ENCODE results near the gene WDR11.

DNA sequence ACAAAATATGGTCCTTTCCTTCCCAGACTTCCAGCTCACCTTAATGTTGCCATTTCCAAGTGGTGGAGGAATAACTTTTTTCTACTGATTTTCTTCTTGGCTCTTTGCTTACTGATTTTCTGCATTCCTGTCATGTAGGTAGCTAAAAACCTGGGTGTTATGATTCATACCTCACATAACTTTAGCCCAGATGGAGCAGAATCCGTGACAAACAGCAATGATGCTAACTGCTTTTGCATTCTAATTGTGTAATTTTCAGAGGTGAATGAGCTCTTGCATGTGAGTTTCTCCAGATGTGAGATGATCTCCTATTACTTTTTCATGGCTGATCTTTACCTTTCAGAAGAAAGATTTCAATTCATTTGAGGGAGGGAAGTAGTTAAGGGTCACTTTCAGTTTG, 43.4 kb downstream of the WDR11 start:
- TF ChIP-seq, protein P1, sequence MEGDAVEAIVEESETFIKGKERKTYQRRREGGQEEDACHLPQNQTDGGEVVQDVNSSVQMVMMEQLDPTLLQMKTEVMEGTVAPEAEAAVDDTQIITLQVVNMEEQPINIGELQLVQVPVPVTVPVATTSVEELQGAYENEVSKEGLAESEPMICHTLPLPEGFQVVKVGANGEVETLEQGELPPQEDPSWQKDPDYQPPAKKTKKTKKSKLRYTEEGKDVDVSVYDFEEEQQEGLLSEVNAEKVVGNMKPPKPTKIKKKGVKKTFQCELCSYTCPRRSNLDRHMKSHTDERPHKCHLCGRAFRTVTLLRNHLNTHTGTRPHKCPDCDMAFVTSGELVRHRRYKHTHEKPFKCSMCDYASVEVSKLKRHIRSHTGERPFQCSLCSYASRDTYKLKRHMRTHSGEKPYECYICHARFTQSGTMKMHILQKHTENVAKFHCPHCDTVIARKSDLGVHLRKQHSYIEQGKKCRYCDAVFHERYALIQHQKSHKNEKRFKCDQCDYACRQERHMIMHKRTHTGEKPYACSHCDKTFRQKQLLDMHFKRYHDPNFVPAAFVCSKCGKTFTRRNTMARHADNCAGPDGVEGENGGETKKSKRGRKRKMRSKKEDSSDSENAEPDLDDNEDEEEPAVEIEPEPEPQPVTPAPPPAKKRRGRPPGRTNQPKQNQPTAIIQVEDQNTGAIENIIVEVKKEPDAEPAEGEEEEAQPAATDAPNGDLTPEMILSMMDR (IDR thresholded peaks at IDR 0.05; ENCODE audit: low read length): no peak
- TF ChIP-seq EZH2phosphoT487 (IDR thresholded peaks at IDR 0.05; ENCODE audit: low read length): no peak
- TF ChIP-seq EZH2 (optimal IDR thresholded peaks at IDR 0.05; ENCODE audit: low read depth, low read length): no peak

Measured in MM.1S (cell line).